HuH-7.5 (cell line): ENCODE results near the gene B3GNT7.
"Not testable (repeated sequence)": the region's sequence is repeated elsewhere in the genome, so short reads cannot be mapped to it uniquely, and the experiment has no call there.

Experiments used
- DNase-seq: peaks from one replicate; pipeline ENCODE4 v3.0.0; 2011; ENCODE audit warnings: low spot score

Gene B3GNT7

GRCh38 chr2:231403421-231404182 is 8.1 kb downstream of the B3GNT7 start:
- DNase-seq = not testable (repeated sequence)

GRCh38 chr2:231404183-231404578 is 8.7 kb downstream of the B3GNT7 start:
- DNase-seq = not testable (repeated sequence)

DNA sequence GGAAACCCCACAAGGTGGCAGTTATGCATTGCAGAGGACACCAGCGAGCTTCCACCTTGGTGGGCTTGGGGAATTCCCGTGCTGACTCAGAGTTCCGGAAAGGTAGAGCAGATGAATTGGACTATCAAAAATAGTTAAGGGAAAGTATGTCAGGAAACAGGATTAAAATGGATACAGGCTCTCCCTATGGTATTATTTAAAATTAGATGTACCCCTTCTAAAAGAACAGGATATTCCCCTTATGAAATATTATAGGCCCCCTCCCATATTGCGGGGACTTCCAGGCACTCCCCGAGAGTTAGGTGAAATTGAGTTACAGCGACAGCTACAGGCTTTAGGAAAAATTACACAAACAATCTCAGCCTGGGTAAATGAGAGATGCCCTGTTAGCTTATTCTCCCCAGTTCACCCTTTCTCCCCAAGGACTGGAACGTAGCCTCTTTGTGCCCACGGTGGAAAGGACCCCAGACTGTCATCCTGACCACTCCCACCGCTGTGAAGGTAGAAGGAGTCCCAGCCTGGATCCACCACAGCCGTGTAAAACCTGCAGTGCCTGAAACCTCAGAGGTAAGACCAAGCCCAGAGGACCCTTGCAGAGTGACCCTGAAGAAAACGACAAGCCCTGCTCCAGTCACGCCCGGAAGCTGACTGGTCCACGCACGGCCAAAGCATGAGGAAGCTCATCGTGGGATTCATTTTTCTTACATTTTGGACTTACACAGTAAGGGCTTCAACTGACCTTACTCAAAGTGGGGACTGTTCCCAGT is 10.3 kb downstream of the B3GNT7 start:
- DNase-seq = not testable (repeated sequence)

GRCh38 chr2:231407686-231408085 is 12.2 kb downstream of the B3GNT7 start:
- not testable (repeated sequence) for DNase-seq

DNA sequence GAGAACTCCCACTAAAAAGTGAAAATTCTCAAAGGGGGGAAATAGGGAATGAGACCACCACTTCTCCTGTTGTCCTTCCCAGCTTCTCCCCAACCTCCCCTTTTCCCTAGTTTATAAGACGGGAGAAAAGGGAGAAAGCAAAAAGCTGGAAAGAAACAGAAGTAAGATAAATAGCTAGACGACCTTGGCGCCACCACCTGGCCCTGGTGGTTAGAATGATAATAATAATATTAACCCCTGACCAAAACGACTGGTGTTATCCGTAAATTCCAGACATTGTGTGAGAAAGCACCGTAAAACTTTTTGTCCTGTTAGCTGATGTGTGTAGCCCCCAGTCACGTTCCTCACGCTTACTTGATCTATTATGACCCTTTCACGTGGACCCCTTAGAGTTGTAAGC is 12.8 kb downstream of the B3GNT7 start:
- not testable (repeated sequence) for DNase-seq

- DNase-seq = no peak
These were observed 14.3 kb downstream of the B3GNT7 start for GRCh38 chr2:231409776-231410175.

- DNase-seq = no peak
These were observed 14.9 kb downstream of the B3GNT7 start for GRCh38 chr2:231410293-231411004.

- DNase-seq = no peak
These were observed 15.7 kb downstream of the B3GNT7 start for GRCh38 chr2:231411237-231411636.

- DNase-seq = peak; percentile 23
These were observed 16.5 kb downstream of the B3GNT7 start for GRCh38 chr2:231411831-231412617.

GRCh38 chr2:231412618-231412963 is 17.1 kb downstream of the B3GNT7 start:
- DNase-seq = no peak

- no peak for DNase-seq
These were observed 17.9 kb downstream of the B3GNT7 start for GRCh38 chr2:231413456-231413855.

DNA sequence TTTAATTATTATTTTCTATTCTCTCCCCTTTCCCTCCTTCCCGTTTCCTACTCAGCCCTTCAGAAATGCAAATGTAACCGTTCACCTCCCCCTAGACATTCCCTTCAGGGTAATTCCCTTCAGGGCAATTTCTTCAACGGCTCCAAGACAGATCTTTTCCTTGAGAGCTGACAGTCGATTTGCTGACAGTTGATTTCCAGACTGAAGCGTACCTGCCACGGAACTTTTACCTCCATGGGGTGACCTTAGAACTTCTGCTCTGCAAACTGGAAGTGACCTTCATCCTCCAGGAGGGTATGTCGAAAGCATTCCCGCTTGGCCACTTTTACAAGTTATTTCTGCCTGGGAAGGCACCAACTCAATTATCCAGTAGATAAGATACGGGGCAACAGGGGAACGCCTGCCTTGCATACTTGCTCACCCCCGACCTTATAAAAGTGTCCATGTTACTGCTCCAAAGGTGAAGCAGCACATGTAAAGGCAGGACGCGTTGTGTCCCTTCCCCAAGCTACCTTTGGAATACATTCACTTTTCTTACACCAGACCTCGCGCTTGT is 18.5 kb downstream of the B3GNT7 start:
- peak; percentile 49 for DNase-seq

GRCh38 chr2:231415029-231415428 is 19.5 kb downstream of the B3GNT7 start:
- DNase-seq = no peak

DNA sequence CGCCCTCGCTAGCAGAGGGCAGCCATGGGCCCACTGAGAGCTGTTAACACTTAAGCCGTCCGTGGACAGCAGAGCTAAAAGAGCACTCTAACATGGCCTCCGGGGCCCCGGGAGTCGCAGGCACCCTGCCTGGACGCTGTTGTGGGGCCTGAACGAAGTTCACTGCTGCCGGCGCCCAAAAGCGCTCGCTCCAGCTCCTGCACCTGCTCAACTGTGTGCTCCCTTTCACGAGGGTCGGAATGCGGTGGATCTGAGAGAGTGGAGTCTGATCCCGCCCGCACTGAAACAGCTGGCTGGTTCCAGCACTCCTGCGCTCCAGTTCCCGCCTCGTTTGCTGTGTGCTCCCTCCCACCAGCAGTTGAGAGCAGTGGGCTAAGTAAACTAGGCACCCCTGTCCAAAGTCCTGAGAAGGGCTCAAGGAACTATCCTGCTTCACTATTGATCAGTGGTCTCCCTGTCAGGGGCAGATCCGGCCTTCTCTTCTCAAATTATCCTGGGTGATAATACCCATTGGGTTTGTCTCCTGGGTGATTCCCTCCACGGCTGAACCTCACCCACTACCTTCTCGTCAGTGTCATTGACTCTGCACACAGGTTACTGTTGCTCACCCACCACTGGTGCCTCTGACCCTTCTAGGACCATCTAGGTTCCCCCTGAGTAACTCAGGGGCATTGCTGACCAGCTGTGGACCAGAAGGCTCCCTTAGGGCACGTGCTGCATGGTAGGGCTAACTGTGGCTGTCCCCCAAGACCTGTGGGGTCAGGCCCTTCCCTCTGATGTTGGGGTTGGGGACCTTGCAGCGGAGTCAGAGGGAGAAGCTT is 23.5 kb downstream of the B3GNT7 start:
- no peak for DNase-seq

DNA sequence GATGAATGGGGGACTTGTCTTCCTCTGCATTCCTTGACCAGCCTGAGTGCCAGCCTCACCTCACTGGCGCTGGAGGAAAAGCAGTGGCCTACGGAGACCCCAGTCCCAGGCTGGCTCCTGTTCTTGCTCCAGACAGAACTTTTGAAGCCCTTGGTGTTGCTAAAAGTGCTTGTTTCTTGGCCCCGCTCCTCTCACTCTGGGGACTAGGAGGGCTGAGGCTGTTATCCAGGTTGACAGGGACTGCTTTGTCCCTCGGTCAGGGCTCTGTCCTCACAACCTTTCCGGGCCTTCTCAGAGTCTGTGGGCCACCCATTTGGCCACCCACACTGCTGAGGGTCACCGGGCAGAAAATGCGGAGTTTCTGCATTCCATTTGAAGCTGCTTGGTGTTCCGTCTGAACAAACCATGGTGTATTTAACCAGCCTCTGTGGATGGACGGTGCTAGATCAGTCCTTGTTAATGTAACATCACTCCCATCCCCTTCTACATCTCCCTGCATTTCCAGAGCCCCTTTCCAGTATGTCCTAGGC is 25.6 kb downstream of the B3GNT7 start:
- no peak for DNase-seq

- no peak for DNase-seq
These were observed 26.5 kb downstream of the B3GNT7 start for GRCh38 chr2:231422056-231422455.

DNA sequence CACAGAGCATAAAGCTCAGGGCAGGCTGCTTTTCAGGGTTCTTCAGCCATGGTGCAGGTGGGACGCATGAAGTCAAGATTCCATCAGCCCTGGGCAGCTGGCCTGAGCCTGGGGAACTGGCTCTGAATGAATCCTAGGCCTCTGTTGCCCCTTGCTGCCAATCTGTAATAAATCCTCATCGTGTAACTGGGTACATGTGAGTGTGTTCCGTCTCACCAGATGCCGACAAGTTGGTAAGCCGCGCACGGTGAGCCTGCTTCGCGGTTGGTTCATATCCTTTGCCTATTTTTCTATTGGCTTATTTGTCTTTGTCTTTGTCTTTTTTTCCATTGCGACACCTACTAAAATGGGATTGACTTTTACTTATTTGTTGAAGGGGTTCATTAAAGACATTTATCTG is 27.7 kb downstream of the B3GNT7 start:
- DNase-seq = no peak

GRCh38 chr2:231425291-231425810 is 29.8 kb downstream of the B3GNT7 start:
- no peak for DNase-seq

- DNase-seq = no peak
These were observed 30.5 kb downstream of the B3GNT7 start for GRCh38 chr2:231425811-231426703.
